GM15510 (cell line): ENCODE measurements around the gene ARHGAP35.

Experiments used
- POLR2A ChIP-seq: IDR thresholded peaks from 3 replicates; pipeline ENCODE4 v1.6.1; 2011; ENCODE audit warnings: borderline replicate concordance; ENCODE audit not compliant: insufficient read length; ENCODE audit errors: extremely low read depth

Gene ARHGAP35

GRCh38 chr19:46881092-46881491 lies 20.3 kb downstream of the ARHGAP35 start:
- no peak for TF ChIP-seq POLR2A

- no peak for TF ChIP-seq POLR2A
Measured at GRCh38 chr19:46882034-46882433, 21.2 kb downstream of the ARHGAP35 start.

- no peak for TF ChIP-seq POLR2A
Measured at GRCh38 chr19:46885411-46885810, 24.6 kb downstream of the ARHGAP35 start.

GRCh38 chr19:46886546-46887239 lies 25.9 kb downstream of the ARHGAP35 start:
- no peak for TF ChIP-seq POLR2A

GRCh38 chr19:46887240-46887782 lies 26.5 kb downstream of the ARHGAP35 start:
- no peak for TF ChIP-seq POLR2A

- TF ChIP-seq POLR2A = no peak
Measured at GRCh38 chr19:46890423-46891170, 29.8 kb downstream of the ARHGAP35 start.

GRCh38 chr19:46892252-46893179 lies 31.7 kb downstream of the ARHGAP35 start:
- TF ChIP-seq POLR2A = no peak

- TF ChIP-seq POLR2A = no peak
Measured at GRCh38 chr19:46896076-46896794, 35.4 kb downstream of the ARHGAP35 start.

- no peak for TF ChIP-seq POLR2A
Measured at GRCh38 chr19:46898731-46899130, 37.9 kb downstream of the ARHGAP35 start.

GRCh38 chr19:46900341-46900740 lies 39.5 kb downstream of the ARHGAP35 start:
- no peak for TF ChIP-seq POLR2A

GRCh38 chr19:46901701-46902401 lies 41.1 kb downstream of the ARHGAP35 start:
- TF ChIP-seq POLR2A = no peak

- no peak for TF ChIP-seq POLR2A
Measured at GRCh38 chr19:46902402-46902766, 41.6 kb downstream of the ARHGAP35 start.

- no peak for TF ChIP-seq POLR2A
Measured at GRCh38 chr19:46903458-46903857, 42.7 kb downstream of the ARHGAP35 start.
